Liver (tissue), 9 donors: ENCODE measurements around the gene CNKSR3. TPM values are rescaled to one million over a fixed set of nuclear protein-coding genes. Genes with fewer than 3 reads are reported as not detected.

Source experiments
- DNase-seq: peaks from one replicate; pipeline ENCODE4 v3.0.0-alpha.2; 2017; ENCODE audit warnings: low spot score
- H3K27ac ChIP-seq, 2 donors: one replicate each; pipeline ENCODE4 v1.7.0; 2013; ENCODE audit warnings: inconsistent platforms in 2 of 2, low read length in 2 of 2, control low read depth in 1 of 2, low read depth in 1 of 2, mild to moderate bottlenecking in 1 of 2
- H3K27me3 ChIP-seq, 4 donors: one replicate each; pipeline versions ENCODE4 v1.6.1 to v1.7.0; 2013; ENCODE audit warnings: low read length in 3 of 4, inconsistent platforms in 1 of 4, mild to moderate bottlenecking in 1 of 4, moderate library complexity in 1 of 4; ENCODE audit not compliant: control insufficient read depth in 4 of 4, insufficient read depth in 4 of 4
- H3K36me3 ChIP-seq, 4 donors: one replicate each; pipeline versions ENCODE4 v1.6.1 to v1.7.0; 2013; ENCODE audit warnings: low read length in 3 of 4, mild to moderate bottlenecking in 3 of 4, low read depth in 1 of 4, moderate library complexity in 1 of 4; ENCODE audit not compliant: control insufficient read depth in 4 of 4, insufficient read depth in 3 of 4
- H3K4me1 ChIP-seq, 4 donors: one replicate each; pipeline versions ENCODE4 v1.6.1 to v1.7.0; 2013; ENCODE audit warnings: low read length in 3 of 4, mild to moderate bottlenecking in 3 of 4, moderate library complexity in 1 of 4; ENCODE audit not compliant: control insufficient read depth in 4 of 4, insufficient read depth in 4 of 4
- H3K4me3 ChIP-seq, 3 donors: one replicate each; pipeline versions ENCODE4 v1.6.1 to v1.7.0; 2013; ENCODE audit warnings: low read length in 3 of 3, control low read depth in 1 of 3, low read depth in 1 of 3, mild to moderate bottlenecking in 1 of 3
- H3K9ac ChIP-seq, 2 donors: one replicate each; pipeline ENCODE4 v1.7.0; 2013; ENCODE audit warnings: low read length in 2 of 2, mild to moderate bottlenecking in 2 of 2, moderate library complexity in 2 of 2, control low read depth in 1 of 2, low read depth in 1 of 2
- H3K9me3 ChIP-seq, 4 donors: one replicate each; pipeline versions ENCODE4 v1.6.1 to v1.7.0; 2013; ENCODE audit warnings: low read length in 3 of 4; ENCODE audit not compliant: control insufficient read depth in 4 of 4
- ATF3 ChIP-seq: IDR thresholded peaks from 2 replicates; pipeline ENCODE4 v1.6.1; 2016; ENCODE audit warnings: antibody characterized with exemption
- CTCF ChIP-seq: fragments of 150-350 bp; IDR thresholded peaks from 2 replicates; pipeline ENCODE4 v1.5.1; 2017; ENCODE audit warnings: improper control_type of control experiment, low read depth, low read length; ENCODE audit not compliant: missing input control
- EGR1 ChIP-seq, 2 donors: IDR thresholded peaks; 2 replicates each; pipeline ENCODE4 v1.6.1; 2016 to 2018; ENCODE audit warnings: antibody characterized with exemption in 2 of 2, low read depth in 2 of 2
- FOXA1 ChIP-seq: IDR thresholded peaks from 2 replicates; pipeline ENCODE4 v1.6.1; 2016; ENCODE audit warnings: antibody characterized with exemption
- FOXA2 ChIP-seq: IDR thresholded peaks from 2 replicates; pipeline ENCODE4 v1.6.1; 2016; ENCODE audit warnings: antibody characterized with exemption
- GABPA ChIP-seq, 2 donors: IDR thresholded peaks in 1 of 2; conservative IDR thresholded peaks in 1 of 2; 2 replicates each; pipeline ENCODE4 v1.6.1; 2016; ENCODE audit warnings: antibody characterized with exemption in 2 of 2, mild to moderate bottlenecking in 1 of 2, moderate library complexity in 1 of 2
- HNF4A ChIP-seq, 2 donors: conservative IDR thresholded peaks; 2 replicates each; pipeline ENCODE4 v1.6.1; 2016; ENCODE audit warnings: antibody characterized with exemption in 2 of 2, mild to moderate bottlenecking in 2 of 2
- HNF4G ChIP-seq: IDR thresholded peaks from 2 replicates; pipeline ENCODE4 v1.6.1; 2016; ENCODE audit warnings: antibody characterized with exemption
- JUND ChIP-seq, 2 donors: IDR thresholded peaks; 2 replicates each; pipeline ENCODE4 v1.6.1; 2016; ENCODE audit warnings: antibody characterized with exemption in 2 of 2
- REST ChIP-seq: IDR thresholded peaks from 2 replicates; pipeline ENCODE4 v1.6.1; 2016; ENCODE audit warnings: antibody characterized with exemption, mild to moderate bottlenecking
- RXRA ChIP-seq, 2 donors: IDR thresholded peaks; 2 replicates each; pipeline ENCODE4 v1.6.1; 2017 to 2018; ENCODE audit warnings: antibody characterized with exemption in 2 of 2, mild to moderate bottlenecking in 1 of 2
- YY1 ChIP-seq: IDR thresholded peaks from 2 replicates; pipeline ENCODE4 v1.6.1; 2016; ENCODE audit warnings: antibody characterized with exemption, mild to moderate bottlenecking
- WGBS: extraction: QIAGEN DNeasy Blood & Tissue Kit; methylation state at CpG from one replicate; pipeline ENCODE4 v1.1.7; 2013; 5-methylcytosine and 5-hydroxymethylcytosine counted together
- polyA plus RNA-seq, 2 donors: library from polyadenylated mRNA; stranded (reverse) in 1 of 2; unstranded in 1 of 2; fragments of 200-250 nt in 1 of 2; fragments of >200 nt in 1 of 2; fragmentation: Nextera tagmentation in 1 of 2; extraction: Ambion mirVana in 1 of 2; gene quantifications; one replicate each; pipeline versions ENCODE4 v1.2.1 to v1.2.3, GENCODE V29; 2013 to 2015
- total RNA-seq, 2 donors: library from RNA; depleted of rRNA; stranded (reverse); fragments of >200 nt; gene quantifications; one replicate each; pipeline ENCODE4 v1.2.3, GENCODE V29; 2014
- TF ChIP-seq, protein P1 (sequence below): IDR thresholded peaks from 2 replicates; pipeline ENCODE4 v1.6.1; 2016; ENCODE audit warnings: antibody characterized with exemption
- donor health status: healthy.
- donor health status: healthy.
- donor health status: healthy.
- donor health status: healthy.
- donor health status: healthy.

Gene CNKSR3
- total and polyA plus RNA-seq, 4 donors: 6.4 to 22.7 (median 15.0) TPM

DNA sequence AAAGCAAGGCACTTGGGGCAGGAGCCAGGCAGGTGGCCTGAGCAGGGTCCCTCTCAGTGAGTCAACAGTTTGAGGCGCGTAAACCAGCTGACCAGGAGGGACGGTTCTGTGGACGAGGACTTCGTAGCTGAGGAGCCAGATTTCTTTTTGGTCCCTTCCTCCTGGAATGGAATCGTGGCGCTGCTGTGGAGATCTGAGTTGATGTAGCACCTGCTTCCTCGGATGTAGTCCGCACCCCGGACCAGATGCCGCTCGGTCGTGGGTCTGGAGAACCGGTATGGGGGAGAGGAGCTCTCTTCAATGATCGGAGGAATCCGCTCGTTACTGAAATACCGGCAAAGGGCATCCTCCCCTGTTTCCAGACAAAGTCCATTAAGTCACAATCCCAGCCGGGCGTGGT lies 104.2 kb downstream of the CNKSR3 start:
- Histone ChIP-seq H3K9ac (no peak overlapping the region), H3K4me1 (no peaks in the 10 kb centered on the region), H3K27me3 (no peaks in the 10 kb centered on the region), H3K4me3 (no peak overlapping the region), H3K27ac (no peak overlapping the region), H3K9me3 (no peaks in the 10 kb centered on the region), H3K36me3 (peaks cover 10 to 63% (median 45%) of the 10 kb centered on the region in 4 donors)
- WGBS: 96% methylated on average over 20 of the region's 20 CpGs
- no peak for TF ChIP-seq HNF4G
- TF ChIP-seq, protein P1, sequence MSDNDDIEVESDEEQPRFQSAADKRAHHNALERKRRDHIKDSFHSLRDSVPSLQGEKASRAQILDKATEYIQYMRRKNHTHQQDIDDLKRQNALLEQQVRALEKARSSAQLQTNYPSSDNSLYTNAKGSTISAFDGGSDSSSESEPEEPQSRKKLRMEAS: no peak
- no peak for TF ChIP-seq GABPA (IDR thresholded peaks at IDR 0.05 in 1 of 2, conservative IDR thresholded peaks at IDR 0.05 in 1 of 2)
- TF ChIP-seq RXRA (IDR thresholded peaks at IDR 0.05): no peak
- TF ChIP-seq HNF4A (conservative IDR thresholded peaks at IDR 0.05): no peak
- TF ChIP-seq ATF3: no peak
- TF ChIP-seq JUND (IDR thresholded peaks at IDR 0.05): no peak
- DNase-seq: no peak

DNA sequence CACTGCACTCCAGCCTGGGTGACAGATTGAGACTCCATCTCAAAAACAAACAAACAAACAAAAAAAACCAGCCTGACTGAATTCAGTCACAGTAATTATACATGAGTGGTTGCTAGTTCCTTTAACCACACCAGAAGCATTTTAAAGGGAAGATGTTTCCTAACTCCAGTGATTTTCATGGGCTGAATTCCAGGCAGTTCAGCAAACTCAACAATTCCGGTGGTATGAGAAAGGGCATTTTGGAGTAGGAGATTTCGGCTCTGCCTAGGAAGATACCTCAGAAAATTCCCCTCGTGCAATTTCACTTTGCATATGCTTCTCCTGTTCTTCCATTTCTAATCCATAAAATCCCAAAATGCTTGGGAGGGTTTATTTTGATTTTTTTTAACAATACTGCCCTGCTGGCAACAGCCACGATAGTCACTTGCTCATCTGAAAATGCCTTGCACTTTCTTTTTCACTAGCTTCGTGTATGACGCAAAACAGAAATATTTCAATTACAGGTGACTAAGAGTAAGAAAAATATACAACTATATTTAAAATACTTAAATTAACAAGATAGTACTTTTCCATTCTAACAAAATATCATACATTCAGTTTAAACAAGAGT lies 105.6 kb downstream of the CNKSR3 start:
- H3K27me3 ChIP-seq: no peaks in the 10 kb centered on the region
- DNase-seq: no peak
- H3K9ac ChIP-seq: no peak overlapping the region
- H3K4me3 ChIP-seq: no peak overlapping the region
- WGBS: 76% methylated on average over 6 of the region's 6 CpGs
- H3K4me1 ChIP-seq: no peaks in the 10 kb centered on the region
- no peak for TF ChIP-seq EGR1 (IDR thresholded peaks at IDR 0.05; ENCODE audit: low read depth in 2 of 2)
- TF ChIP-seq REST: no peak
- no peak for TF ChIP-seq ATF3
- TF ChIP-seq FOXA1: no peak
- no peak for TF ChIP-seq HNF4G
- TF ChIP-seq FOXA2: no peak
- TF ChIP-seq YY1: no peak
- no peak for TF ChIP-seq CTCF
- H3K27ac ChIP-seq: no peak overlapping the region
- no peaks in the 10 kb centered on the region for H3K9me3 ChIP-seq
- peaks cover 7 to 60% (median 38%) of the 10 kb centered on the region in 4 donors for H3K36me3 ChIP-seq
